ENCODE results near the gene RBM20.

RBM20 gene

GRCh38 chr10:110867807-110868465 lies 223.8 kb downstream of the RBM20 start:
- DNase-seq (ENCODE audit: low spot score): no peak

GRCh38 chr10:110868981-110869380 lies 224.8 kb downstream of the RBM20 start:
- DNase-seq (ENCODE audit: low spot score): no peak

- peak; percentile 30 for DNase-seq (ENCODE audit: low spot score)
Observed at GRCh38 chr10:110870823-110871297, 226.7 kb downstream of the RBM20 start.

- peak; percentile 99 for DNase-seq (ENCODE audit: low spot score)
Observed at GRCh38 chr10:110871298-110872084, 227.4 kb downstream of the RBM20 start, which contains the start of gene PDCD4. Gene PDCD4 (plus strand): TSS chr10:110871928. CDS start chr10:110876028, 4,100 bp downstream.

GRCh38 chr10:110872145-110872983 lies 228.2 kb downstream of the RBM20 start:
- peak; percentile 95 for DNase-seq (ENCODE audit: low spot score)

- no peak for DNase-seq (ENCODE audit: low spot score)
Observed at GRCh38 chr10:110872984-110873923, 229.1 kb downstream of the RBM20 start.

GRCh38 chr10:110873951-110874350 lies 229.8 kb downstream of the RBM20 start:
- DNase-seq (ENCODE audit: low spot score): no peak

GRCh38 chr10:110876000-110876399 lies 231.9 kb downstream of the RBM20 start:
- no peak for DNase-seq (ENCODE audit: low spot score)

GRCh38 chr10:110876788-110877187 lies 232.7 kb downstream of the RBM20 start:
- DNase-seq (ENCODE audit: low spot score): no peak

- no peak for DNase-seq (ENCODE audit: low spot score)
Observed at GRCh38 chr10:110880012-110880411, 235.9 kb downstream of the RBM20 start.

GRCh38 chr10:110881247-110881646 lies 237.1 kb downstream of the RBM20 start:
- DNase-seq (ENCODE audit: low spot score): no peak

GRCh38 chr10:110881905-110882304 lies 237.8 kb downstream of the RBM20 start:
- no peak for DNase-seq (ENCODE audit: low spot score)

- no peak for DNase-seq (ENCODE audit: low spot score)
Observed at GRCh38 chr10:110883924-110884323, 239.8 kb downstream of the RBM20 start.

- DNase-seq (ENCODE audit: low spot score): no peak
Observed at GRCh38 chr10:110885932-110886674, 242.0 kb downstream of the RBM20 start.

GRCh38 chr10:110887560-110887959 lies 243.4 kb downstream of the RBM20 start:
- no peak for DNase-seq (ENCODE audit: low spot score)

Small RNAs within 50 kb of the gene (small RNA-seq; reads per million reads assigned to genes)
- gene RF00019 (0 reads per million in 2 experiments), gene RN7SKP288 (0 reads per million in 2 experiments), gene RNA5SP327 (0 reads per million in 2 experiments)

Data from SK-N-DZ (cell line).